Measurements from ENCODE around the gene KRTAP9-9.

KRTAP9-9 gene

GRCh38 chr17:41296846-41297245, 41.7 kb downstream of the KRTAP9-9 start:
- DNase-seq (ENCODE audit: low read depth), result no peak
- in situ Hi-C loops (cut with HindIII; ENCODE audit: low sequenced_read_pairs), result no loop called here
- no peak for TF ChIP-seq CTCF (IDR thresholded peaks at IDR 0.05; ENCODE audit: low read depth, low read length, missing control alignments)
- no peak overlapping the region for H3K4me3 ChIP-seq (ENCODE audit: low read depth, low read length)

GRCh38 chr17:41298458-41299135, 43.4 kb downstream of the KRTAP9-9 start:
- no peak for DNase-seq (ENCODE audit: low read depth)
- TF ChIP-seq CTCF (IDR thresholded peaks at IDR 0.05; ENCODE audit: low read depth, low read length, missing control alignments), result no peak
- in situ Hi-C loops (cut with HindIII; ENCODE audit: low sequenced_read_pairs), result no loop called here
- H3K4me3 ChIP-seq (ENCODE audit: low read depth, low read length), result no peak overlapping the region

GRCh38 chr17:41301204-41301790, 46.1 kb downstream of the KRTAP9-9 start:
- no peak for DNase-seq (ENCODE audit: low read depth)
- no peak for TF ChIP-seq CTCF (IDR thresholded peaks at IDR 0.05; ENCODE audit: low read depth, low read length, missing control alignments)
- H3K4me3 ChIP-seq (ENCODE audit: low read depth, low read length), result no peak overlapping the region
- in situ Hi-C loops (cut with HindIII; ENCODE audit: low sequenced_read_pairs), result no loop called here

GRCh38 chr17:41301916-41302901, 47.0 kb downstream of the KRTAP9-9 start, which contains the start of gene KRTAP29-1:
Gene KRTAP29-1 (minus strand): TSS chr17:41302851. CDS start chr17:41302851, 0 bp downstream.
- no peak within 1 kb of the TSS for H3K4me3 ChIP-seq (ENCODE audit: low read depth, low read length)
- no peak for TF ChIP-seq CTCF (IDR thresholded peaks at IDR 0.05; ENCODE audit: low read depth, low read length, missing control alignments)
- in situ Hi-C loops (cut with HindIII; ENCODE audit: low sequenced_read_pairs), result no loop called here
- DNase-seq (ENCODE audit: low read depth), result no peak

- TF ChIP-seq CTCF (IDR thresholded peaks at IDR 0.05; ENCODE audit: low read depth, low read length, missing control alignments), result no peak
- no peak overlapping the region for H3K4me3 ChIP-seq (ENCODE audit: low read depth, low read length)
- in situ Hi-C loops (cut with HindIII; ENCODE audit: low sequenced_read_pairs), result no loop called here
- no peak for DNase-seq (ENCODE audit: low read depth)
These were observed 47.8 kb downstream of the KRTAP9-9 start for GRCh38 chr17:41302981-41303380.

GRCh38 chr17:41304091-41304490, 48.9 kb downstream of the KRTAP9-9 start:
- DNase-seq (ENCODE audit: low read depth), result no peak
- no peak for TF ChIP-seq CTCF (IDR thresholded peaks at IDR 0.05; ENCODE audit: low read depth, low read length, missing control alignments)
- no peak overlapping the region for H3K4me3 ChIP-seq (ENCODE audit: low read depth, low read length)
- in situ Hi-C loops (cut with HindIII; ENCODE audit: low sequenced_read_pairs), result no loop called here

Data from astrocyte of the cerebellum (primary cell).